ENCODE results near the gene LCE3A. TPM values are rescaled to one million over a fixed set of nuclear protein-coding genes. Genes with fewer than 3 reads are reported as not detected.
"Not testable (repeated sequence)": the region's sequence is repeated elsewhere in the genome, so short reads cannot be mapped to it uniquely, and the experiment has no call there.

LCE3A gene
- total RNA-seq, 2 experiments from 2014 or later = not detected

DNA sequence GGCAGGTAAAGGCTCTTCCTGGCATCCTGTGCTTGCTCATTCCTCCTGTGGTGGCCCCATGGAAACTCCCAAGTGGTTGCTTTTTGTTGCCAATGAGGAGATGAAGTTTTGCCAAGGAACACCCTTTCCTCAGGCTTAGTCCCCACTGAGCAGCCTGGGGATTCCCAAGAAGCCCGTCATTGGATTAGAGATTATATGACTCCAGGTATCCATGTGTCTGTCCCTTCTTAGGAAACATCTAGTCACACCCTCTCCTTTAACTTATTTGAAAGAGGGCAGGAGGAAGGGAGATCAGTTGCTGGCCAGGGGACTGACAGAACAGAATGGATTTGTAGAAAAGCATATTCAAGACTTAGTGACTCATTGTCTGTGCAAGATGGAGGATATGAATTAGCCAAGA lies 3.8 kb upstream of the LCE3A start:
- H3K36me3 Mint-ChIP-seq = no peaks in the 10 kb centered on the region
- CTCF ChIA-PET = no interaction called here

DNA sequence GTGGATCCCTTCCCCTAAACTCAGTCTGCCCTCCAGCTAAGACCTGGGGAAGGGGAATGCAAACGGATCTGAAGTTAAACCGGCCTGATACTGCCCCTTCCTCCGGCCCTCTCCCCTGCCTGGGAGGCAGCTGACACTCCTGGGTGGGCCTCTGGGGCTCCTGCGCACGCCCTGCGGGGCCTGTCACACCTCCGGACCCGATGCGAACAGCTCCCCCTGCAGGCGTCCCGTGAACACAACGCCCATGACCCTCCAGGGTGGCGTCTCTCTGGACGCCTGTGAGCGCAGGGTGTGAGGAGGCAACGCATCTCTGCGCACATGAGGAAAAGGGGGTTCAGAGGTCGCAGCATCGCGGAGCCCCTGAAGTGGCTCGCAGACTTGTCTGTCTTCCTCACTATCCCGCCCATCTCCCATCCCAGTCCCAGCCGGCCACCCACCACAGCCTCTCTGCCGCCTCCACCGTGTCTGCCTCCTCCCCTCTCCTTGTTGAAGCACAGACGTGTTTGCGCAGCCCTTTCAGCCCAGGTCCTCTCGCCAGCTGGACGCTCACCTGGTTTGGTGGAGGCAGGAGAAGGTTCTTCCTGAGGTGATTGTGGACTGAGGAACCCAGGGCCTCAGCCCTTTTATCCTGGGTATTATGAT lies 421 bp upstream of the LCE3A start:
- Mint-ChIP-seq H3K36me3 (no peaks in the 10 kb centered on the region), H3K9me3 (peaks cover 12% of the 10 kb centered on the region), H3K27me3 (peaks cover 27% of the 10 kb centered on the region), H3K4me1 (ENCODE audit: low read depth) (peaks cover 2% of the 10 kb centered on the region), H3K4me3 (no peak overlapping the region), H3K27ac (no peak overlapping the region)
- CTCF ChIA-PET = interaction anchor here (0.8 to 1.5 kb wide), 5 partner anchors 8 to 90 kb away, joined by 3 to 6 read pairs (median 5); no protein-coding TSS in a partner anchor
- POLR2A ChIA-PET = no interaction called here
- DNase-seq = peak; percentile 44
- intact Hi-C loops (cut with micrococcal nuclease) = loop anchor here (2.0 kb wide), 1 partner anchor 47 kb away; no protein-coding TSS in a partner anchor

More for the DNA sequence above, 3.8 kb upstream of the LCE3A start:
- no peak for DNase-seq
- Mint-ChIP-seq H3K27ac (no peak overlapping the region), H3K9me3 (no peaks in the 10 kb centered on the region), H3K27me3 (peaks cover 39% of the 10 kb centered on the region), H3K4me3 (no peak overlapping the region), H3K4me1 (ENCODE audit: low read depth) (peaks cover 2% of the 10 kb centered on the region)
- intact Hi-C loops (cut with micrococcal nuclease) = no loop called here
- POLR2A ChIA-PET = no interaction called here

- H3K27me3 Mint-ChIP-seq = peaks cover 20% of the 10 kb centered on the region
- POLR2A ChIA-PET = no interaction called here
- CTCF ChIA-PET = interaction anchor here (1.5 kb wide), 1 partner anchor 45 kb away, joined by 6 read pairs; no protein-coding TSS in a partner anchor
Measured at GRCh38 chr1:152621993-152622392, 910 bp downstream of the LCE3A start.

DNA sequence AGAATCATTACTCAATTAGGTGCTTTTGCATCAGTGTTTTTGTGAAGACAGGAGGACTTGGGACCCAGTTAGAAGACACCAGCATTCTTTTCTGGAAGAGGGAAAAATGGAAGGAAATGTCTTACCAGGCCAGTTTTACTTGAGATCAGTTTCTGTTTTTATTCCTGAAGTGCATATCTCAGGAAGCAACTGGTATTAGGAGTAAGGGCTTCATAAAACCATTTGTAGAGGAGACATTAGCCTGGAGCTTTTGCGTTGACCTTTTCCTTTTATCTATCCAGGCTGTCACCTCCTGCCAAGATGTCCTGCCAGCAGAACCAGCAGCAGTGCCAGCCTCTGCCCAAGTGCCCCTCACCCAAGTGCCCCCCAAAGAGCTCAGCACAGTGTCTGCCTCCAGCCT lies 9.4 kb downstream of the LCE3A start, which contains the start of gene LCE3B:
TSS of gene LCE3B (plus strand) at position 301 of the 400 bp plus-strand sequence. CDS start at position 301, 0 bp downstream.
- CTCF ChIA-PET = no interaction called here
- POLR2A ChIA-PET = no interaction called here
- H3K27ac Mint-ChIP-seq = no peak within 1 kb of the TSS

More at GRCh38 chr1:152621993-152622392, 910 bp downstream of the LCE3A start:
- no peak for DNase-seq
- peaks cover 15% of the 10 kb centered on the region for H3K9me3 Mint-ChIP-seq
- intact Hi-C loops (cut with micrococcal nuclease) = loop anchor here (2.0 kb wide), 1 partner anchor 45 kb away; no protein-coding TSS in a partner anchor
- no peak overlapping the region for H3K4me3 Mint-ChIP-seq
- H3K27ac Mint-ChIP-seq = no peak overlapping the region
- H3K4me1 Mint-ChIP-seq (ENCODE audit: low read depth) = peaks cover 2% of the 10 kb centered on the region
- no peaks in the 10 kb centered on the region for H3K36me3 Mint-ChIP-seq

DNA sequence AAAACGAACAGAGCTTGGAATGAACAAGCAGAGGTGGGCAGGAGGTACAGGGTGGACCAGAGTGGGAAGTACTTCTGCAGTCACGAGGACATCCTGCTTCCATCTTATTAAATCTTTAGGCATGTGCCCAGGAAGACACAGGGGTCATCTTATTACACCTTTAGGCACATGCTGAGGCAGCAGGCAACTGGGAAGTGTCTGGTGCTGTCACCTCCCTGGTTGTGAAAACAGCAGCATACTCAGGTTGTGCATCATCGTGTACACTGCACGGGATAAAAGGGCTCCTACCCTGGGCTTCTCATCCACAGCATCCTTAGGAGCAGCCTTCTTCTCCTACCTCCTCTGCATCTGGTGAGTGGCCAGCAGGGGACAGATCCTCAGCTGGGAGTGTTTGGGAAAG lies 23.0 kb downstream of the LCE3A start, which contains the start of gene LCE3C:
TSS of gene LCE3C (plus strand) at position 301 of the 400 bp plus-strand sequence. CDS start 498 bp downstream, outside the sequence.
- ChIA-PET CTCF (no interaction called here), POLR2A (no interaction called here)
- H3K4me1 Mint-ChIP-seq (ENCODE audit: low read depth) = no peaks in the 10 kb centered on the region
- H3K9me3 Mint-ChIP-seq = no peaks in the 10 kb centered on the region
- H3K27me3 Mint-ChIP-seq = no peaks in the 10 kb centered on the region
- no peak within 1 kb of the TSS for H3K4me3 Mint-ChIP-seq
- no peaks in the 10 kb centered on the region for H3K36me3 Mint-ChIP-seq
- no peak within 1 kb of the TSS for H3K27ac Mint-ChIP-seq
- intact Hi-C loops (cut with micrococcal nuclease) = no loop called here
- no peak for DNase-seq

More for the DNA sequence above, 9.4 kb downstream of the LCE3A start, which contains the start of gene LCE3B:
- intact Hi-C loops (cut with micrococcal nuclease) = no loop called here
- Mint-ChIP-seq H3K27me3 (no peaks in the 10 kb centered on the region), H3K4me3 (no peak within 1 kb of the TSS), H3K36me3 (no peaks in the 10 kb centered on the region), H3K4me1 (ENCODE audit: low read depth) (no peaks in the 10 kb centered on the region), H3K9me3 (peaks cover 5% of the 10 kb centered on the region)
- DNase-seq = no peak

DNA sequence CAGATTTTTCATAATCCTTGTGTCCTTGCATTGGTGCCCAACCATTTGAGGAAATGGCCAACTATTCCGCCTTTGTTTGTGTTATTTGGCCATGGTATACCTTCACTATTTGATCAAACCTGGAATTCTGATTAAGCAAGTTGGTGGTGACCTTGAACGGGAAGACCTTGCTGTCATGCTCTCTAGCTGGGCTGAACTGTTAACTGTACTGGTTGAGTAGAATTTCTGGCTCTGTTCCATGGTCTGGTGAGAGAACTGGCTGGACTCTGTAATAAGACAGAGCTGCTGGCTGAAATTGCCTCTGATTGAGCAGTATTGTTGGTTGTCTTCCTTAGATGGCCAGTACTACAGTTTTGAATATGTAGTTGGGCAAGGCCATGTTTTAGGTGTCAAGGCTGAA lies 25.9 kb downstream of the LCE3A start:
- Mint-ChIP-seq H3K4me1 (ENCODE audit: low read depth) (no peaks in the 10 kb centered on the region), H3K36me3 (no peaks in the 10 kb centered on the region), H3K4me3 (no peak overlapping the region), H3K27ac (no peak overlapping the region), H3K27me3 (no peaks in the 10 kb centered on the region), H3K9me3 (no peaks in the 10 kb centered on the region)
- intact Hi-C loops (cut with micrococcal nuclease) = no loop called here
- no peak for DNase-seq
- CTCF ChIA-PET = no interaction called here
- POLR2A ChIA-PET = no interaction called here

- H3K9me3 Mint-ChIP-seq = no peaks in the 10 kb centered on the region
- no peaks in the 10 kb centered on the region for H3K36me3 Mint-ChIP-seq
- DNase-seq = no peak
- no peak overlapping the region for H3K4me3 Mint-ChIP-seq
- intact Hi-C loops (cut with micrococcal nuclease) = no loop called here
- H3K27ac Mint-ChIP-seq = no peak overlapping the region
- ChIA-PET POLR2A (no interaction called here), CTCF (no interaction called here)
- H3K4me1 Mint-ChIP-seq (ENCODE audit: low read depth) = no peaks in the 10 kb centered on the region
- H3K27me3 Mint-ChIP-seq = peaks cover 2% of the 10 kb centered on the region
Measured at GRCh38 chr1:152585586-152585985, 37.3 kb downstream of the LCE3A start.

GRCh38 chr1:152582647-152583046 lies 40.3 kb downstream of the LCE3A start:
- Mint-ChIP-seq H3K4me3 (no peak overlapping the region), H3K27me3 (peaks cover 12% of the 10 kb centered on the region), H3K4me1 (ENCODE audit: low read depth) (no peaks in the 10 kb centered on the region), H3K36me3 (no peaks in the 10 kb centered on the region), H3K9me3 (no peaks in the 10 kb centered on the region), H3K27ac (no peak overlapping the region)
- CTCF ChIA-PET = no interaction called here
- intact Hi-C loops (cut with micrococcal nuclease) = no loop called here
- no peak for DNase-seq
- POLR2A ChIA-PET = no interaction called here

GRCh38 chr1:152580433-152580832 lies 42.5 kb downstream of the LCE3A start, which contains the start of gene LCE3D:
Gene LCE3D (minus strand): TSS chr1:152580516. CDS start chr1:152579936, 580 bp downstream.
- ChIA-PET CTCF (no interaction called here), POLR2A (no interaction called here)
- Mint-ChIP-seq H3K36me3 (no peaks in the 10 kb centered on the region), H3K27me3 (peaks cover 18% of the 10 kb centered on the region), H3K4me3 (no peak within 1 kb of the TSS), H3K9me3 (no peaks in the 10 kb centered on the region), H3K27ac (no peak within 1 kb of the TSS), H3K4me1 (ENCODE audit: low read depth) (no peaks in the 10 kb centered on the region)
- no peak for DNase-seq
- intact Hi-C loops (cut with micrococcal nuclease) = no loop called here

DNA sequence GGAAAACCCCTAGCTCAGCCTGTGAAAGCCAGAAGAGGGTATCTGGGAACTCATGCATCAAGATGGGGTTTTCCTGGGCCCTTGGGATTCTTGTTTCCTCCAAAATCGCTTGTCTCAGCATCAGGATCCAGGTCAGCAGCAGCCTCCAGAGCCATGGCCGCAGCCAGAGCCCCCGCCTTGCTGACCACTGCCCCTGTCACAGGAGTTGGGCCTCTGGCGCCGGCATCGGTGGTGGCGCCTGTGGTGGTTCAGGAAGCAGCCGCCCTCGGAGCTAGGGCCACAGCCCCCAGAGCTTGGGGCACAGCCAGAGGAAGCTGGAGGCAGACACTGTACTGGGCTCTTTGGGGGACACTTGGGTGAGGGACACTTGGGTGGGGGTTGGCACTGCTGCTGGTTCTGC lies 43.4 kb downstream of the LCE3A start:
- H3K9me3 Mint-ChIP-seq; H3K4me3 Mint-ChIP-seq; H3K27ac Mint-ChIP-seq; H3K4me1 Mint-ChIP-seq (ENCODE audit: low read depth); H3K36me3 Mint-ChIP-seq; DNase-seq; POLR2A ChIA-PET; CTCF ChIA-PET; intact Hi-C loops (cut with micrococcal nuclease): not testable (repeated sequence)
- peaks cover 18% of the 10 kb centered on the region for H3K27me3 Mint-ChIP-seq

GRCh38 chr1:152577168-152577567 lies 45.7 kb downstream of the LCE3A start:
- Mint-ChIP-seq H3K27me3 (peaks cover 33% of the 10 kb centered on the region), H3K27ac (no peak overlapping the region), H3K9me3 (no peaks in the 10 kb centered on the region), H3K36me3 (no peaks in the 10 kb centered on the region), H3K4me3 (no peak overlapping the region), H3K4me1 (ENCODE audit: low read depth) (no peaks in the 10 kb centered on the region)
- peak; percentile 48 for DNase-seq
- ChIA-PET CTCF (interaction anchor here (0.7 kb wide), 1 partner anchor 45 kb away, joined by 6 read pairs; the partner anchor contains the start of gene LCE3A), POLR2A (interaction anchor here (0.6 kb wide), 1 partner anchor 49 kb away, joined by 4 read pairs; no protein-coding TSS in a partner anchor)
- intact Hi-C loops (cut with micrococcal nuclease) = loop anchor here (2.0 kb wide), 1 partner anchor 46 kb away; the partner anchor contains the start of gene LCE3A

Data from activated CD4-positive, alpha-beta memory T cell treated with anti-CD3 and anti-CD28 coated beads for 36 hours (primary cell).